CD4-positive, alpha-beta T cell treated with Interleukin-17A for 4 hours (primary cell): Measurements from ENCODE around the gene SCIN.
"Not testable (repeated sequence)": the region's sequence is repeated elsewhere in the genome, so short reads cannot be mapped to it uniquely, and the experiment has no call there.

Experiments used
- DNase-seq: peaks from one replicate; pipeline ENCODE4 v3.0.0-alpha.2; 2020; ENCODE audit warnings: mixed read lengths

Gene SCIN

DNA sequence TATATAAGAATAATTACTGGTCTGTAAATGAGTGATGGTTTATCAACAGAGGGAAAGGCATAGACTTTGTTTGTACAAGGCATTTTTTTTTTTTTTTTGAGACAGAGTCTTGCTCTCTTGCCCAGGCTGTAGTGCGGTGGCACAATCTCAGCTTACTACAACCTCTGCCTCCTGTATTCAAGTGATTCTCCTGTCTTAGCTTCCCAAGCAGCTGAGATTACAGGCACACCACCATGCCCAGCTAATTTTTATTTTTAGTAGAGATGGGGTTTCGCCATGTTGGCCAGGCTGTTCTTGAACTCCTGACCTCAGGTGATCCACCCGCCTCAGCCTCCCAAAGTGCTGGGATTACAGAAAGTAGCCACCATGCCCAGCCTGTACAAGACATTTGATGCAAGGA is 120.9 kb downstream of the SCIN start:
- DNase-seq, result not testable (repeated sequence)

DNA sequence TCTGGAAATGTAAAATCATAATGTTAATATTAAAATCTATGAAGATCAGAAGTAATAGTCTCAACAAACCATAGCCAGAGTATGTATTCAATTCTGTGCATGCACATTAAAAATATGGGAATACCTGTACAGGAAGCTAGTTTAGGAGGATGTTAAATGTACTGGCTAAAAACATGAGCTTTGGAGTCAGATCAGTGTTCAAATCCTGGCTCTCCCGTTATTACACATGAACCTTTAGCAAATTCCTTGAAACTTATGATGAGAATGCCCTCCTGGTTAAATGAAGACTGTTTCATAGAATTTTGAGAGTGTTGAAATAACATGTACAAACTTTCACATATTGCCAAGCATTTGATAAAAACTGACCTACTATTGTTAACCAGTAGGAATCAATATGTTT is 121.5 kb downstream of the SCIN start:
- no peak for DNase-seq

DNA sequence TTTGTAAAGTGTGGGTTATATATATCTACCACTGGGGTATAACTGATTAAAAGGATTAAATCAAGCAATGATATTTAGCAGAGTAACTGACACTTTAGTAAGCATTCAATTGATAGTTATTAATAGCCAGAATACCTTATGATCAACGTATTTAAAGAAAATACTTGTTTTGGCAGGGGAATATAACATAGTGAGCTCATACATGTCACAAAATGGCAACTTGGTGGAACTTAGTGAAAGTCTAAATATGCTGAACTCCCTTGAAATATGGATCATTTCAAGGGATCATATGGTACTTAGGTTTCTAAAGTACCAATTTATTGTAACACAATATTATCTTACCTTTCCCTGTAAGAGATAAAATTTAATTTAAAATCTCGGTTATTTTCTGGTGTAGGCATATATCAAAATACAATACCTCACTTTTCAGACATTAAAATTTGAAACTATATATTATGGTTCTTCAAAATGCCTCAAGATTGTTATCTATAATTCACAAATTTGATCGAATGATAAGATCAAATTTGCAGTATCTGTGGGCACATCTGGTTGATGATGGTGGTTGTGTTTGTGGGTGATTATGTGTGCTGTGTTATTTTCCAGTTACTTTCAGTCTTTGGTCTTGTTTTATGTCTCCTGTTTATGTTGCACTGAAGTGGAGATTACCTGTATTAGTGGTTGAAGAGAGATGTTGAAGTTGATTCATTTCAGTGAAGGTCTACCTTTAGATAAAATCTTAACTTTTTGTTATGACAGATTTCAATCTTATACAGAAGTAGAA is 122.1 kb downstream of the SCIN start:
- no peak for DNase-seq

DNA sequence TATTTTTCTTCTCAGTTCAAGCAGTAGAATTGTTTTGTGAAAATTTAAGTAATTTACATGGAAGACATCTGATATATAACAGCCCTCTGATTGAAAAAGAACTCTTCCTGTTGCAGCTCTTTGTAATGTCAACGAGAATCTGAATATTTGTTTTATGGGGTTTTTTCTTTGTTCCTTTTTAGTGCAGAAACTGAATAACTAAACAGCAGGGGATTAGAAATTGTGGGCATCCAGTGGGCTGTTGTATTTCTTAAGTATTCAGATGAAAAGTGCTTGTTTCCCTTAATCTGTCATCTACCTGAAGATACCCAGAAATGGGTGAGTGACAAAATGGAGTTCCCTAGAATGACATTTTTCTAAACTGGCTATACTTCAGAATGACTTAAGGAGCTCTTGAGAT is 124.3 kb downstream of the SCIN start:
- DNase-seq, result no peak

DNA sequence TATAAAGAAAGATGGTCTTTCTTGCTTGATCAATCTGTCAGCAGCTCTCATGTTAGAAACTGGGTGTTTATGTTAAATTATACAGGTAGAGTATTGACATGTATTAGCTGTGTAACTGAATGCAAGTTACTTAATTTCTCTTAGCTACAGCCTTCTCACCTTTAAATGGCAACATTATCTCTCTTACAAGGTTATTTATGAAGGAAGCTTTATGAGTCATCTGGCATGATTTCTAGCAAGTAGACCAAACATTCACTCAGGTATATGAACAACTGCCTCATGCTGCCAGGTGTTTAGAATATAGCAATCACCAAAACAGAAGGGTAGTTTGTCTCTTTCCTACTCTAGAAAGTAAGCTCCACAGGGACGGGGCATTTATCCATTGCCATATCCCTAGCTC is 125.4 kb downstream of the SCIN start:
- DNase-seq, result no peak

DNA sequence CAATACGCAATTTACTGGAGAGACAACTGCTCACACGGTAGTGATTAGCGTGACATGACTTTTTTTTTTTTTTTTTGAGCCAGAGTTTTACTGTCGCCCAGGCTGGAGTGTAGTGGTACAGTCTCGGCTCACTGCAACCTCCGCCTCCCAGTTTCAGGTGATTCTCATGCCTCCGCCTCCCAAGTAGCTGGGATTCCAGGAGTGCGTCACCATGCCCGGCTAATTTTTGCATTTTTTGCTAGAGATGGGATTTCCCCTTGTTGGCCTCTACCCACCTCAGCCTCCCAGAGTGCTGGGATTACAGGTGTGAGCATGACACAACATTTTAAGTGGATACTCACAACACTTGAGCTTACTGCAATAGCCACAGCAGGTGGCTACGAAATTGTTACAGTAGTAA is 128.8 kb downstream of the SCIN start:
- DNase-seq, result no peak

DNA sequence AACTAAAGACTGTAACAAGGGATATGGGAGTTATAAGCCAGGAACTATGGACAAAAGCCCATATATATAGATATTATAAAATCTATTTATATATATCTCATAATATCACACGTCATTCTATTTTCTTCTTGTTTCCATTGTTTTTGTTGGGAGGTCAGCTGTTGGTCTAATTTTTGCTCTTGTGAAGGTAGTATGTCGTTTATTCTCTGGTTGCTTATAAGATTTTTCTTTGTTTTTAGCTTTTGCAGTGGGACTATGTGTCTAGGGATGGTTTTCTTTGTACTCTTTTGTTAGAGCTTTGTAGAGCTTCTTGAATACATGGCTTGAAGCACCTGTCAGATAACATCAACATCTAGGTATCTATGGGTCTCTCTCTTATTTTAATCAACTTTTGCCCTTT is 130.9 kb downstream of the SCIN start:
- DNase-seq, result no peak

DNA sequence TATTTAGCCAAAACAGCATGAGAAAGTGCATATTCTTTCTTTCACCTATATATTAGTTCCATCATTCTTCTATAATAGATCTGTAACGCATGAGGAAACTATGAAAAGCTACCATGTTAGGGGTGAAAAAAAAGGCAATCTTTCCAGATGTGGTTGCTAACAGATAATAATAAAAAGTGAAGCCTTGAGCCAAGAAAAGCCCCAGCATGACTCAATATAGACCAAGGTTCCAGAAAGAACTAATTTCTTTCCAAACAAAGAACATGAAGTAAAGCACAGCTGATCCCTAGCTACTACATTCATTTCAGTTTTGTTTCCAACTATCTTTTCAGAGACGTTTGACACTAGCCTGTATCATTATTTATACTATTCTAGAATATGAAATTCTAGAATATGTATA is 133.4 kb downstream of the SCIN start:
- DNase-seq, result no peak

DNA sequence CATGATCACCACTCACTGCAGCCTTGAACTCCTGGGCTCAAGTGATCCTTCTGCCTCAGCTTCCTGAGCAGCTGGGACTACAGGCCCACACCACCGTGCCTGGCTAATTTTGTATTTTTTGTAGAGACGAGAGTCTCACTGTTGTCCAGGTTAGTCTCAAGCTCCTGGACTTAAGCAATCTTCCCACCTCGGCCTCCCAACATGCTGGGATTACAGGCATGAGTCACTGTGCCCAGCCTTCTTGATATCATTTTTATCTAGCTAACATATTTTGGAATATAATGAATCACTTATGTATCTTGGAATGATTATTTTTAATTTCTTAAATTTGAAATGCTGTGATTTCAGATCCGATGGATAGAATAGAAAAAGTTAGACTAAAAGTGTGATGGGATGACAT is 135.4 kb downstream of the SCIN start:
- no peak for DNase-seq

DNA sequence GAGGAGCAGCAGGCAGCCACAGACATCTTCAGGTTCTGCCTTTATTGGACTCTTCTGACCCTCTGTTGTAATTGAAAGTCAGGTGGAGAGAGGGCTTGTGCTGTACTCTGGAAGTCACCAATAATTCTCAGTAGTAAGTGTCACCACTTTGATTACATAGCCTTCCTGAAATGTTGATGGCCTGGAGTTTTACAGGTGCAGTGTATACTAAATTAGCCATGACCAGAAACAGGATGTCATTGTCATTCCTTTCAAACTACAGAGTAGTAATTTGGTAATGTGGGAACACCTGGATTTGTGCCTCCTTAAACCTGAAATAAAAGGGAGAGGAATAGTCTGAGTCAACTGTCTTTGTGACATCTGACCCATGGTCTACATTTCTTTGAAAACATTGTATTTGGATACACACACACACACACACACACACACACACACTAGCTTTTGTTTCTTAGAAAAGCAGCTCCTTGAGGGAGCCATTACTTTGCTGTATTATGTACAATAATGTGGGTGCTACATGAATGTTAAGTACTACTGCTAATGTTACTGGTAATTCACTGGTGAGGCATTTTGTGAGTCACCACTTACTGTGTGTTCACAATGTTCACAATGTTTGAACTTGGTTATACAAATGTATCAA is 136.5 kb downstream of the SCIN start:
- DNase-seq, result no peak

DNA sequence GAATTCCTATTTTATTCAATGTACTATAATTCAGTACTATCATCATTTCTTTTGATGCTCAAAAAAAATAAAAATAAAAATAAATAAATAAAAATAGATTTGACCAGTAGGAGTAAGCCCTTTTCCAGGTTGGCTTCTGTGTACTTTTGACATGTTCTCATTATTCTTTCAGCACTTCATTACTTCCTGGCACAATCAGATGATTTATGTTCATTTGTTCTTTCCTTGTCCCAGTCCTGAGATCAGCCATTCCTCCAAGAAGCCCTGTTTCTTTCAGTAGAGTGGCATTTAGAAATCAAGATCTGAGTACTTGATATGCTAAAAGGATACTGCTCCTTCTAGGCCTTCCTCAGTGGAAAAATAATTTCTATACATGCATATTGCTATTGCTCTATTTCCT is 137.8 kb downstream of the SCIN start:
- no peak for DNase-seq
